ENCODE data around the gene LINC00305.

The LINC00305 gene

GRCh38 chr18:64031411-64031810 lies 117.5 kb downstream of the LINC00305 start:
- DNase-seq (ENCODE audit: low read depth in 2 of 2): no peak
